Measurements from ENCODE around the gene APOL1.
"Not testable (repeated sequence)": the region's sequence is repeated elsewhere in the genome, so short reads cannot be mapped to it uniquely, and the experiment has no call there.

APOL1 gene

GRCh38 chr22:36274531-36274930 lies 21.6 kb downstream of the APOL1 start:
- no peak for DNase-seq

- DNase-seq: no peak
These were observed 24.8 kb downstream of the APOL1 start for GRCh38 chr22:36277482-36278291.

GRCh38 chr22:36279219-36279666 lies 26.3 kb downstream of the APOL1 start:
- DNase-seq: no peak

GRCh38 chr22:36280379-36280778 lies 27.4 kb downstream of the APOL1 start:
- DNase-seq: no peak

- DNase-seq: no peak
These were observed 28.9 kb downstream of the APOL1 start for GRCh38 chr22:36281781-36282327.

GRCh38 chr22:36282328-36282831 lies 29.4 kb downstream of the APOL1 start:
- DNase-seq: no peak

GRCh38 chr22:36284171-36284571 lies 31.2 kb downstream of the APOL1 start:
- no peak for DNase-seq

GRCh38 chr22:36285017-36285416 lies 32.1 kb downstream of the APOL1 start:
- no peak for DNase-seq

- no peak for DNase-seq
These were observed 32.6 kb downstream of the APOL1 start for GRCh38 chr22:36285545-36285944.

GRCh38 chr22:36286096-36286957 lies 33.4 kb downstream of the APOL1 start:
- DNase-seq: no peak

GRCh38 chr22:36287881-36288515 lies 35.1 kb downstream of the APOL1 start:
- DNase-seq: no peak

- no peak for DNase-seq
These were observed 35.9 kb downstream of the APOL1 start for GRCh38 chr22:36288571-36289405.

GRCh38 chr22:36289406-36289870 lies 36.5 kb downstream of the APOL1 start:
- no peak for DNase-seq

GRCh38 chr22:36289948-36290371 lies 37.0 kb downstream of the APOL1 start:
- not testable (repeated sequence) for DNase-seq

GRCh38 chr22:36290391-36291075 lies 37.6 kb downstream of the APOL1 start:
- not testable (repeated sequence) for DNase-seq

GRCh38 chr22:36291831-36292740 lies 39.2 kb downstream of the APOL1 start:
- DNase-seq: no peak

- no peak for DNase-seq
These were observed 40.0 kb downstream of the APOL1 start for GRCh38 chr22:36292823-36293530.

- no peak for DNase-seq
These were observed 40.8 kb downstream of the APOL1 start for GRCh38 chr22:36293606-36294292.

- DNase-seq: no peak
These were observed 41.3 kb downstream of the APOL1 start for GRCh38 chr22:36294293-36294620.

Measured in NCI-H187 treated with DMSO at 0.1 percent for 48 hours (cell line).